IMR-90 (cell line): ENCODE measurements around the gene NTM. TPM values are rescaled to one million over a fixed set of nuclear protein-coding genes. Genes with fewer than 3 reads are reported as not detected.

Source experiments
- ATAC-seq: fragments of 200-7000 bp; cut with Tn5 transposase; 2 replicates; pipeline ENCODE4 v1.9.1; 2020; ENCODE audit warnings: low read depth, mild to moderate bottlenecking, moderate library complexity
- BruUV-seq: library from RNA; stranded (reverse); fragments of 400-500 nt; replicated peaks from 2 replicates; lab custom pipeline; 2021; lab: Mats Ljungman, UMichigan
- CTCF ChIA-PET: fragments of 300-600 bp; formaldehyde crosslinking; extraction: SDS; loops from one replicate; lab custom pipeline; 2021; ENCODE audit warnings: antibody characterized with exemption; lab: Yijun Ruan, JAX
- POLR2A ChIA-PET: fragments of 300-600 bp; sonication (Branson Sonifier 250); formaldehyde crosslinking; loops from one replicate; lab custom pipeline; 2022; ENCODE audit warnings: antibody characterized with exemption; ENCODE audit not compliant: unreplicated experiment; lab: Charles Lee
- DNase-seq: peaks from one replicate; pipeline ENCODE4 v3.0.0; 2013
- H2AFZ ChIP-seq: replicated peaks from 2 replicates; pipeline ENCODE3; 2013; ENCODE audit warnings: low read length, mild to moderate bottlenecking; ENCODE audit not compliant: poor library complexity
- H2AK5ac ChIP-seq: 2 replicates; pipeline ENCODE4 v1.6.1; 2013; ENCODE audit warnings: low read depth, low read length, inconsistent platforms
- H2AK9ac ChIP-seq: replicated peaks from 2 replicates; pipeline ENCODE3; 2013; ENCODE audit warnings: mild to moderate bottlenecking, low read depth, low read length, moderate library complexity; ENCODE audit not compliant: poor library complexity
- H2BK120ac ChIP-seq: 2 replicates; pipeline ENCODE4 v1.6.1; 2013; ENCODE audit warnings: low read depth, low read length, inconsistent platforms
- H2BK15ac ChIP-seq: 3 replicates; pipeline ENCODE4 v1.6.1; 2013; ENCODE audit warnings: low read depth, low read length, inconsistent platforms
- H2BK20ac ChIP-seq: 2 replicates; pipeline ENCODE4 v1.6.1; 2013; ENCODE audit warnings: low read depth, mild to moderate bottlenecking, inconsistent platforms, low read length, moderate library complexity
- H2BK5ac ChIP-seq: 2 replicates; pipeline ENCODE4 v1.6.1; 2013; ENCODE audit warnings: mild to moderate bottlenecking, low read depth, low read length, inconsistent platforms; ENCODE audit not compliant: poor library complexity, severe bottlenecking
- H3K14ac ChIP-seq: replicated peaks from 2 replicates; pipeline ENCODE4 v1.6.1; 2013; ENCODE audit warnings: low read depth, low read length, inconsistent platforms
- H3K18ac ChIP-seq: 2 replicates; pipeline ENCODE4 v1.6.1; 2013; ENCODE audit warnings: low read depth, low read length, control low read depth
- H3K23ac ChIP-seq: 2 replicates; pipeline ENCODE4 v1.6.1; 2013; ENCODE audit warnings: low read depth, low read length, inconsistent platforms
- H3K27ac ChIP-seq: 2 replicates; pipeline ENCODE4 v1.5.1; 2013; ENCODE audit warnings: mild to moderate bottlenecking, control low read depth, low read length; ENCODE audit not compliant: insufficient read depth
- H3K27me3 ChIP-seq: 2 replicates; pipeline ENCODE4 v1.6.1; 2013; ENCODE audit warnings: low read length; ENCODE audit not compliant: control insufficient read depth, insufficient read depth
- H3K36me3 ChIP-seq: 2 replicates; pipeline ENCODE4 v1.6.1; 2013; ENCODE audit warnings: low read length, mixed read lengths; ENCODE audit not compliant: control insufficient read depth, insufficient read depth
- H3K4ac ChIP-seq: 2 replicates; pipeline ENCODE4 v1.6.1; 2013; ENCODE audit warnings: low read depth, low read length, inconsistent platforms
- H3K4me1 ChIP-seq: 2 replicates; pipeline ENCODE4 v1.6.1; 2013; ENCODE audit warnings: low read length, mixed read lengths; ENCODE audit not compliant: control insufficient read depth, insufficient read depth
- H3K4me2 ChIP-seq: 2 replicates; pipeline ENCODE4 v1.6.1; 2013; ENCODE audit warnings: low read depth, mild to moderate bottlenecking, control low read depth, low read length, moderate library complexity
- H3K4me3 ChIP-seq: 2 replicates; pipeline ENCODE4 v1.5.1; 2013; ENCODE audit warnings: low read depth, mild to moderate bottlenecking, control low read depth, low read length, moderate library complexity; ENCODE audit not compliant: insufficient read depth
- H3K56ac ChIP-seq: 2 replicates; pipeline ENCODE4 v1.6.1; 2013; ENCODE audit warnings: low read length, inconsistent platforms; ENCODE audit not compliant: insufficient read depth; ENCODE audit errors: extremely low read depth
- H3K79me1 ChIP-seq, 2 experiments: 2 replicates each; pipeline ENCODE4 v1.6.1; 2013; ENCODE audit warnings: low read length in 2 of 2, inconsistent platforms in 1 of 2, low read depth in 1 of 2
- H3K9ac ChIP-seq: 2 replicates; pipeline ENCODE4 v1.6.1; 2013; ENCODE audit warnings: low read depth, low read length, control low read depth
- H3K9me1 ChIP-seq: 2 replicates; pipeline ENCODE4 v1.6.1; 2013; ENCODE audit warnings: low read length, inconsistent platforms; ENCODE audit not compliant: insufficient read depth
- H3K9me3 ChIP-seq: 2 replicates; pipeline ENCODE4 v1.6.1; 2013; ENCODE audit warnings: low read length; ENCODE audit not compliant: control insufficient read depth, insufficient read depth
- H4K20me1 ChIP-seq: 2 replicates; pipeline ENCODE4 v1.6.1; 2013; ENCODE audit warnings: low read length, inconsistent platforms; ENCODE audit not compliant: insufficient read depth
- H4K5ac ChIP-seq: 2 replicates; pipeline ENCODE4 v1.6.1; 2013; ENCODE audit warnings: mild to moderate bottlenecking, low read depth, low read length, control low read depth
- H4K8ac ChIP-seq, 2 experiments: 2 replicates each; pipeline ENCODE4 v1.6.1; 2013; ENCODE audit warnings: low read depth in 2 of 2, low read length in 2 of 2, control low read depth in 1 of 2, inconsistent platforms in 1 of 2
- H4K91ac ChIP-seq: 2 replicates; pipeline ENCODE4 v1.6.1; 2013; ENCODE audit warnings: low read depth, low read length, inconsistent platforms; ENCODE audit not compliant: insufficient read depth
- BHLHE40 ChIP-seq: fragments of 150-350 bp; IDR thresholded peaks from 2 replicates; pipeline ENCODE4 v1.6.1; 2016; ENCODE audit warnings: mild to moderate bottlenecking, low read depth, low read length
- CEBPB ChIP-seq: IDR thresholded peaks from 2 replicates; pipeline ENCODE4 v1.6.1; 2012; ENCODE audit warnings: low read depth, low read length, improper control_type of control experiment
- CHD1 ChIP-seq: IDR thresholded peaks from 2 replicates; pipeline ENCODE4 v1.6.1; 2012; ENCODE audit warnings: low read depth, low read length, improper control_type of control experiment
- MAFK ChIP-seq: IDR thresholded peaks from 2 replicates; pipeline ENCODE4 v1.6.1; 2012; ENCODE audit warnings: low read depth, low read length, improper control_type of control experiment
- MAZ ChIP-seq: IDR thresholded peaks from 2 replicates; pipeline ENCODE4 v1.6.1; 2012; ENCODE audit warnings: low read depth, mild to moderate bottlenecking, low read length, improper control_type of control experiment, moderate library complexity, borderline replicate concordance
- NFE2L2 ChIP-seq: fragments of 150-350 bp; IDR thresholded peaks from 2 replicates; pipeline ENCODE4 v1.6.1; 2016; ENCODE audit warnings: low read depth, mild to moderate bottlenecking, low read length
- RAD21 ChIP-seq: IDR thresholded peaks from 2 replicates; pipeline ENCODE4 v1.6.1; 2012; ENCODE audit warnings: low read length, improper control_type of control experiment
- RCOR1 ChIP-seq: IDR thresholded peaks from 2 replicates; pipeline ENCODE4 v1.6.1; 2012; ENCODE audit warnings: mild to moderate bottlenecking, low read length, improper control_type of control experiment; ENCODE audit not compliant: insufficient replicate concordance
- RFX5 ChIP-seq: IDR thresholded peaks from 2 replicates; pipeline ENCODE4 v1.8.0; 2012; ENCODE audit warnings: low read depth, mild to moderate bottlenecking, low read length, moderate library complexity
- SMC3 ChIP-seq: fragments of 150-350 bp; IDR thresholded peaks from 2 replicates; pipeline ENCODE4 v1.6.1; 2016; ENCODE audit warnings: low read depth, mild to moderate bottlenecking, antibody characterized with exemption, low read length, moderate library complexity
- WGBS, 2 experiments: methylation state at CpG; one replicate each; pipeline versions ENCODE4 v1.1.5 to v1.1.7; 2013; ENCODE audit warnings: missing lambda C conversion rate in 2 of 2; ENCODE audit not compliant: insufficient read length in 1 of 2; ENCODE audit errors: extremely low coverage in 2 of 2; 5-methylcytosine and 5-hydroxymethylcytosine counted together
- dilution Hi-C: fragments of 300-500 bp; cut with HindIII; formaldehyde crosslinking; loops from one replicate; pipeline ENCODE4 v1.14.3; 2018; ENCODE audit warnings: low sequenced_read_pairs; ENCODE audit not compliant: unreplicated experiment
- in situ Hi-C: fragments of 300-500 bp; cut with MboI; formaldehyde crosslinking; loops from 3 replicates; pipeline ENCODE4 v1.14.3; 2019; ENCODE audit warnings: low sequenced_read_pairs, inconsistent platforms, mixed read lengths
- intact Hi-C: fragments of 100-400 bp; cut with micrococcal nuclease; formaldehyde crosslinking; loops from 2 replicates; pipeline ENCODE4 v1.10.0; 2022
- polyA plus RNA-seq, 3 experiments: library from polyadenylated mRNA; depleted of rRNA; stranded (reverse); fragments of >200 nt; gene quantifications; 2 replicates each; pipeline ENCODE4 v1.2.3, GENCODE V29; 2012; ENCODE audit warnings: low replicate concordance in 1 of 3
- total RNA-seq: library from RNA; depleted of rRNA; stranded (reverse); fragments of >200 nt; gene quantifications from 2 replicates; pipeline ENCODE4 v1.2.3, GENCODE V29; 2012
- TF ChIP-seq, protein P1 (sequence below): conservative IDR thresholded peaks from 2 replicates; pipeline ENCODE4 v1.5.1; 2012; ENCODE audit warnings: mild to moderate bottlenecking, low read depth, low read length, improper control_type of control experiment
- TF ChIP-seq, protein P2 (sequence below): fragments of 150-350 bp; IDR thresholded peaks from 2 replicates; pipeline ENCODE4 v1.6.1; 2017; ENCODE audit warnings: mild to moderate bottlenecking, antibody characterized with exemption, low read length, low read depth

NTM gene
- total and polyA plus RNA-seq, 2 of the 4 experiments (the other 2 are of a cell fraction) = 19.5 to 25.5 TPM

DNA sequence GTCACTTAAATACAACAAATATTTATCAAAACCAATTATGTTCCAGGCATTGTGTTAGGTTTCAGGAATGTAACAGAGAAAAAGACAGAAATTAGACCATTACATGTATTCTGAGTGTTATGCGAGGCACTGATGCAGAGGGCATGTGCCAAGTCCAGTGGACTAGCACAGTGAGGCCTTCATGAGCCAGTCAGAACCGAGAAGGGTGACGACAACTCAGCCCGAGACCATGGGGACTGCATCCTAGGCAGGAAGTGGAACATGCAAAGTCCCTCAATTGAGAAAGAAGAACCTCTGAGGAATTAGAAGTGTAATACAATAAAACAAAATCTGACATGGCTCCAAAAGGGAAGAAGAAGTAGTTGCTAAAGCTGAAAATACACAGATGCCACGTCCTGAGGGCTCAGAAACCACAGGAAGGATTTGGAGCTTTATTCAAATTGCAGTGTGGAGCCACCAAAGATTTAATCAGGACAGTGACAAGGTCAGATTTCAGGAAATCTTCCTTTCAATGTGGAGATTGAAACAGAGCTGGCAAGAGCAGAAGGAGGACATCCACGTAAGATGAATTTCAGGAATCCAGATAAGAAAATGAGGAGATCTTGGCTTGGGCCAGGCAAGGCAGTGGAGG is 529.6 kb downstream of the NTM start (continued):
- TF ChIP-seq MAZ = no peak
- TF ChIP-seq RCOR1 = no peak

DNA sequence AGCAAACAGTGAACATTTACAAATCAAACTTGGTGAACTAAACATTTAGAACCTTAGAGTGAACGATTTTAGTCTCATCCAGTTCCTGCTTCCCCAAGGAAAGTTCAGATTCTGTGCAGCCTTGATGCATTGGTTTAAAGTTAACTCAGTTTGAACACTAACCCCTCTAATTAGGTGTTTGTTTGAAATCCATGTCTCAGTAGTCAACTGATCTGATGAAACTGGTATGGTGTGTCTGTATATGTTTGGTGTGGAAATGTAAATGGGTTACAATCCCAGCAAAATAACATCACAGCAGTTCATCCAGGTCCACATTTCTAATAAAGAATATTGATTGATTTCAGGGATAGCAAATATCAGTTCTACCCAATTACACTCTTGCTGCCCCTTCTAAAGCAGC is 532.0 kb downstream of the NTM start:
- Histone ChIP-seq H4K91ac (no peak overlapping the region), H3K27ac (peak overlapping the region; percentile 7; the same call in 1 of the 2 replicates), H3K9me1 (peaks cover 8% of the 10 kb centered on the region; the same call in 1 of the 2 replicates), H3K4ac (peak overlapping the region; percentile 17; the same call in 1 of the 2 replicates), H4K8ac (peak overlapping the region in 1 of 2 experiments; percentile 30; a peak in 1 of 4 replicates), H2AK5ac (peak overlapping the region; percentile 6; the same call in 1 of the 2 replicates), H3K56ac (no peak overlapping the region), H3K27me3 (no peaks in the 10 kb centered on the region), H3K23ac (no peak overlapping the region), H3K18ac (no peak overlapping the region), H3K9ac (no peak overlapping the region), H2AFZ (no peak overlapping the region), H2BK15ac (no peak overlapping the region; the same call in 2 of the 3 replicates), H4K20me1 (no peaks in the 10 kb centered on the region), H3K14ac (0 out of 2 replicates have a peak overlapping the region, but pooled peaks have one; percentile 16), H2BK20ac (no peak overlapping the region), H2AK9ac (no peak overlapping the region), H4K5ac (no peak overlapping the region), H3K4me1 (peaks cover 8% of the 10 kb centered on the region), H2BK120ac (no peak overlapping the region), H3K4me3 (no peak overlapping the region), H2BK5ac (no peak overlapping the region), H3K4me2 (peak overlapping the region; percentile 71; the same call in 1 of the 2 replicates), H3K79me1 (peaks cover 3 to 21% of the 10 kb centered on the region in 2 experiments; a peak in 2 of 4 replicates), H3K9me3 (no peaks in the 10 kb centered on the region), H3K36me3 (no peaks in the 10 kb centered on the region)
- ATAC-seq (peak; percentile 44), DNase-seq (no peak)
- no CpG with 5 or more reads among the region's 1 CpG for WGBS, 2 experiments
- intact Hi-C loops = no loop called here
- dilution Hi-C loops = no loop called here
- ChIA-PET CTCF (interaction anchor here (1.0 kb wide), 1 partner anchor 9 kb away, joined by 3 read pairs; no protein-coding TSS in a partner anchor), POLR2A (no interaction called here)
- BruUV-seq = no TSS peak
- in situ Hi-C loops = no loop called here
- TF ChIP-seq RAD21 (no peak), MAZ (no peak), SMC3 (no peak), CHD1 (no peak), CEBPB (no peak), NFE2L2 (no peak), MAFK (no peak), RFX5 (no peak), BHLHE40 (no peak)
- TF ChIP-seq, protein P1, sequence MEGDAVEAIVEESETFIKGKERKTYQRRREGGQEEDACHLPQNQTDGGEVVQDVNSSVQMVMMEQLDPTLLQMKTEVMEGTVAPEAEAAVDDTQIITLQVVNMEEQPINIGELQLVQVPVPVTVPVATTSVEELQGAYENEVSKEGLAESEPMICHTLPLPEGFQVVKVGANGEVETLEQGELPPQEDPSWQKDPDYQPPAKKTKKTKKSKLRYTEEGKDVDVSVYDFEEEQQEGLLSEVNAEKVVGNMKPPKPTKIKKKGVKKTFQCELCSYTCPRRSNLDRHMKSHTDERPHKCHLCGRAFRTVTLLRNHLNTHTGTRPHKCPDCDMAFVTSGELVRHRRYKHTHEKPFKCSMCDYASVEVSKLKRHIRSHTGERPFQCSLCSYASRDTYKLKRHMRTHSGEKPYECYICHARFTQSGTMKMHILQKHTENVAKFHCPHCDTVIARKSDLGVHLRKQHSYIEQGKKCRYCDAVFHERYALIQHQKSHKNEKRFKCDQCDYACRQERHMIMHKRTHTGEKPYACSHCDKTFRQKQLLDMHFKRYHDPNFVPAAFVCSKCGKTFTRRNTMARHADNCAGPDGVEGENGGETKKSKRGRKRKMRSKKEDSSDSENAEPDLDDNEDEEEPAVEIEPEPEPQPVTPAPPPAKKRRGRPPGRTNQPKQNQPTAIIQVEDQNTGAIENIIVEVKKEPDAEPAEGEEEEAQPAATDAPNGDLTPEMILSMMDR = no peak
- TF ChIP-seq, protein P2, sequence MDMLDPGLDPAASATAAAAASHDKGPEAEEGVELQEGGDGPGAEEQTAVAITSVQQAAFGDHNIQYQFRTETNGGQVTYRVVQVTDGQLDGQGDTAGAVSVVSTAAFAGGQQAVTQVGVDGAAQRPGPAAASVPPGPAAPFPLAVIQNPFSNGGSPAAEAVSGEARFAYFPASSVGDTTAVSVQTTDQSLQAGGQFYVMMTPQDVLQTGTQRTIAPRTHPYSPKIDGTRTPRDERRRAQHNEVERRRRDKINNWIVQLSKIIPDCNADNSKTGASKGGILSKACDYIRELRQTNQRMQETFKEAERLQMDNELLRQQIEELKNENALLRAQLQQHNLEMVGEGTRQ = no peak
